Measurements from ENCODE around the gene KRTAP1-4. TPM values are rescaled to one million over a fixed set of nuclear protein-coding genes. Genes with fewer than 3 reads are reported as not detected.

KRTAP1-4 gene
- total RNA-seq, 1 donor from 2014 or later: not detected

DNA sequence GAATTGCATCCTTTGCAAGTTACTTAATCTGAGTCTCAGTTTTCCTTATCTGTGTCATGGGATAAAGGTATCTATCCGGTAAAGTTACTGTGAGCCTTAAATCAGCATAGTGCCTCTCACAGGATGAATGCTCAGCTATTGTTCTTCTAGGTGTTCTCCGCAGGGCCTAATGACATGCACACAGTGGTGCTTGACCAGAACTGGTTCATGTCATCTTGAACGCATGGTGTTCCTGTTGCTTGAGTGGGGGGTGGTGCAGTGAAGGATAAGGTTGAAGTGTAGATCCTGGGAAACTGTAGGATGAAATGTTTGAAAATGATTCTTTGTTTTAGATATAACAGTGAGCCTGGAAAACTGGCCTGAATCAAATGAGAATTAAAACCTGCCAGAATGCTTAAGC lies 49.9 kb downstream of the KRTAP1-4 start:
- ATAC-seq (ENCODE audit: poor library complexity) (no peak), DNase-seq (no peak)
- intact Hi-C loops (cut with DNase I): no loop called here

Other genes with a start within 250 kb of the KRTAP1-4 start
- gene KRT27, start 247.6 kb downstream of the KRTAP1-4 start, total RNA-seq: not detected
- gene KRT28, start 230.2 kb downstream of the KRTAP1-4 start, total RNA-seq: not detected
- gene KRT10, start 207.6 kb downstream of the KRTAP1-4 start, total RNA-seq: 50.3 TPM
- gene KRT12, start 163.0 kb downstream of the KRTAP1-4 start, total RNA-seq: not detected
- gene KRT20, start 145.0 kb downstream of the KRTAP1-4 start, total RNA-seq: not detected
- gene KRT23, start 92.5 kb downstream of the KRTAP1-4 start, total RNA-seq: not detected
- not detected for gene KRT39, start 63.2 kb downstream of the KRTAP1-4 start, total RNA-seq
- gene KRT40, start 45.9 kb downstream of the KRTAP1-4 start, total RNA-seq: not detected
- gene KRTAP3-3, start 36.0 kb downstream of the KRTAP1-4 start, total RNA-seq: not detected
- not detected for gene KRTAP3-2, start 30.3 kb downstream of the KRTAP1-4 start, total RNA-seq
- gene KRTAP3-1, start 21.1 kb downstream of the KRTAP1-4 start, total RNA-seq: not detected
- gene KRTAP1-5, start 3.0 kb downstream of the KRTAP1-4 start, total RNA-seq: not detected
- not detected for gene KRTAP1-3, start 4.7 kb upstream of the KRTAP1-4 start, total RNA-seq
- not detected for gene KRTAP1-1, start 11.3 kb upstream of the KRTAP1-4 start, total RNA-seq
- not detected for gene KRTAP2-1, start 17.1 kb upstream of the KRTAP1-4 start, total RNA-seq
- not detected for gene KRTAP2-2, start 25.0 kb upstream of the KRTAP1-4 start, total RNA-seq
- gene KRTAP2-3, start 29.9 kb upstream of the KRTAP1-4 start, total RNA-seq: not detected
- not detected for gene KRTAP2-4, start 35.7 kb upstream of the KRTAP1-4 start, total RNA-seq
- not detected for gene KRTAP4-7, start 54.0 kb upstream of the KRTAP1-4 start, total RNA-seq
- not detected for gene KRTAP4-8, start 67.9 kb upstream of the KRTAP1-4 start, total RNA-seq
- not detected for gene KRTAP4-16, start 72.0 kb upstream of the KRTAP1-4 start, total RNA-seq
- gene KRTAP4-9, start 75.2 kb upstream of the KRTAP1-4 start, total RNA-seq: not detected
- not detected for gene KRTAP4-11, start 88.2 kb upstream of the KRTAP1-4 start, total RNA-seq
- gene KRTAP4-12, start 94.0 kb upstream of the KRTAP1-4 start, total RNA-seq: not detected
- gene KRTAP4-6, start 110.3 kb upstream of the KRTAP1-4 start, total RNA-seq: not detected
- gene KRTAP4-5, start 119.6 kb upstream of the KRTAP1-4 start, total RNA-seq: not detected
- not detected for gene KRTAP4-4, start 130.6 kb upstream of the KRTAP1-4 start, total RNA-seq
- gene KRTAP4-3, start 138.0 kb upstream of the KRTAP1-4 start, total RNA-seq: not detected
- gene KRTAP4-2, start 148.0 kb upstream of the KRTAP1-4 start, total RNA-seq: not detected
- gene KRTAP4-1, start 154.7 kb upstream of the KRTAP1-4 start, total RNA-seq: not detected
- not detected for gene KRTAP9-1, start 159.7 kb upstream of the KRTAP1-4 start, total RNA-seq
- not detected for gene KRTAP9-2, start 196.5 kb upstream of the KRTAP1-4 start, total RNA-seq
- not detected for gene KRTAP9-3, start 202.3 kb upstream of the KRTAP1-4 start, total RNA-seq
- gene KRTAP9-8, start 207.8 kb upstream of the KRTAP1-4 start, total RNA-seq: not detected
- not detected for gene KRTAP9-4, start 219.5 kb upstream of the KRTAP1-4 start, total RNA-seq
- gene KRTAP9-9, start 225.2 kb upstream of the KRTAP1-4 start, total RNA-seq: not detected
- gene KRTAP9-6, start 235.2 kb upstream of the KRTAP1-4 start, total RNA-seq: not detected
- not detected for gene KRTAP9-7, start 245.5 kb upstream of the KRTAP1-4 start, total RNA-seq

Measured in Right ventricle myocardium superior (tissue), 1 donor.